HG03571 (cell line): Measurements from ENCODE around the gene NFKB1.
A peak's percentile ranks its signal among the peaks of the same experiment; 100 is the strongest.
"Not testable (repeated sequence)": the region's sequence is repeated elsewhere in the genome, so short reads cannot be mapped to it uniquely, and the experiment has no call there.

ENCODE experiments used
- ATAC-seq: cut with Tn5 transposase; IDR thresholded peaks from one replicate; pipeline ENCODE4 v1.9.1; 2021; ENCODE audit not compliant: unreplicated experiment

NFKB1 gene, protein sequence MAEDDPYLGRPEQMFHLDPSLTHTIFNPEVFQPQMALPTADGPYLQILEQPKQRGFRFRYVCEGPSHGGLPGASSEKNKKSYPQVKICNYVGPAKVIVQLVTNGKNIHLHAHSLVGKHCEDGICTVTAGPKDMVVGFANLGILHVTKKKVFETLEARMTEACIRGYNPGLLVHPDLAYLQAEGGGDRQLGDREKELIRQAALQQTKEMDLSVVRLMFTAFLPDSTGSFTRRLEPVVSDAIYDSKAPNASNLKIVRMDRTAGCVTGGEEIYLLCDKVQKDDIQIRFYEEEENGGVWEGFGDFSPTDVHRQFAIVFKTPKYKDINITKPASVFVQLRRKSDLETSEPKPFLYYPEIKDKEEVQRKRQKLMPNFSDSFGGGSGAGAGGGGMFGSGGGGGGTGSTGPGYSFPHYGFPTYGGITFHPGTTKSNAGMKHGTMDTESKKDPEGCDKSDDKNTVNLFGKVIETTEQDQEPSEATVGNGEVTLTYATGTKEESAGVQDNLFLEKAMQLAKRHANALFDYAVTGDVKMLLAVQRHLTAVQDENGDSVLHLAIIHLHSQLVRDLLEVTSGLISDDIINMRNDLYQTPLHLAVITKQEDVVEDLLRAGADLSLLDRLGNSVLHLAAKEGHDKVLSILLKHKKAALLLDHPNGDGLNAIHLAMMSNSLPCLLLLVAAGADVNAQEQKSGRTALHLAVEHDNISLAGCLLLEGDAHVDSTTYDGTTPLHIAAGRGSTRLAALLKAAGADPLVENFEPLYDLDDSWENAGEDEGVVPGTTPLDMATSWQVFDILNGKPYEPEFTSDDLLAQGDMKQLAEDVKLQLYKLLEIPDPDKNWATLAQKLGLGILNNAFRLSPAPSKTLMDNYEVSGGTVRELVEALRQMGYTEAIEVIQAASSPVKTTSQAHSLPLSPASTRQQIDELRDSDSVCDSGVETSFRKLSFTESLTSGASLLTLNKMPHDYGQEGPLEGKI

DNA sequence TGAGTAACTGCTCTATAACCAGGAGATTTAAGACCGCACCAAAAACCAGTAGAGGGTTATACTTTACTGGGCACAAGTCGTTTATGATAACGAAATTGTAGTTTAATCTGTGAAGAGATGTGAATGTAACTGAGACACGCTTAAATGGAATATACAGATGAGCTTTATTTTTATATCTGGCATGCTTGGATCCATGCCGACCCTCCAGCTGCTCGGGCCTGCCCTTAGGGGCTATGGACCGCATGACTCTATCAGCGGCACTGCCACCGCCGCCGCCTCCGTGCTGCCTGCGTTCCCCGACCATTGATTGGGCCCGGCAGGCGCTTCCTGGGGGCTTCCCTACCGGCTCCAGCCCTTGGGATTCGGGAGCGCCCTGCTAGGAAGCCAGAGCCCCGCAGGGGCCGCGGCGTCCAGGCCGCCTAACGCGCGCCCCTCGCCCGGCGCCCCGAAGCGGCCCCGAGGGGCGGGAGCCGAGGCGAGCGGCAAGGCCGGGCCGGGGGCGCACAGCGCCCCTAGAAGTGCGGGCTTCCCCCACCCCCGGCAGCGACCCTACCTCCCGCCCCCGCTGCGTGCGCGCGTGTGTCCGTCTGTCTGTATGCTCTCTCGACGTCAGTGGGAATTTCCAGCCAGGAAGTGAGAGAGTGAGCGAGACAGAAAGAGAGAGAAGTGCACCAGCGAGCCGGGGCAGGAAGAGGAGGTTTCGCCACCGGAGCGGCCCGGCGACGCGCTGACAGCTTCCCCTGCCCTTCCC is at the start of gene NFKB1:
NFKB1 (plus strand) TSS at position 664 of the 751 bp plus-strand sequence. CDS start 24,160 bp downstream, outside the sequence.
- peak; percentile 56 for ATAC-seq

DNA sequence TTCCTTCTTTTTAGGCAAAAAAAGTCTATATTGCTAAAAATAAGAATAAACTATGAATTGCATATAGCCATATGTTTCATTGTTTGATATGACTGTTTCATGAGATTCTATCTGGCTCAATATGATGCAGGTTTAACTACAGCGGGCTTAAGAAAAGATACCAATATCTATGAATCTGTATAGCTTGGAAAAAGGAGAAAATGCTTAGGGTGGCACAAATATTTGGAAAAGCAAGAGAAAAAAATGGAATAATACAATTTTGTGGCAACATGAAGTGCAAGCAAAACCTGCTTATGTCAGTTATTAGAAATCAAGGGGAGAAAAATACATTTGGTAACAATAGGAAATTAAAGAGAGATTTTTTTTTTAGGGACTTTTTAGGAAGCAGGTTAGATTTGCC is 48.3 kb upstream of the NFKB1 start:
- ATAC-seq, result no peak

DNA sequence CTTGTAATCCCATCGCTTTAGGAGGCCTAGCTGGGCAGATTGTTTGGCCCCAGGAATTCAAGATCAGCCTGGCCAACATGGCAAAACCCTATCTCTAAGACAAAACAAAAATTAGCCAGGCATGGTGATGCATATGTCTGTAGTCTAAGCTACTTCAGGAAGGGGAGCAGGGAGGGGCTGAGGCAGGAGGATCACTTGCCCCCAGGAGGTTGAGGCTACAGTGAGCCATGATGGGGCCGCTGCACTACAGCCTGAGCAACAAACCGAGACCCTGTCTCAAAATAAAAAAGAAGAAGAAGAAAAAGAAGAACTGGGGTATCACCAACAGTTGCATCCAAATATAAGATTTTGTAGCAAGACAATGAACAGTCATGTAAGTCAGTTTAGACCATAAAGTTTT is 47.3 kb upstream of the NFKB1 start:
- ATAC-seq, result no peak

DNA sequence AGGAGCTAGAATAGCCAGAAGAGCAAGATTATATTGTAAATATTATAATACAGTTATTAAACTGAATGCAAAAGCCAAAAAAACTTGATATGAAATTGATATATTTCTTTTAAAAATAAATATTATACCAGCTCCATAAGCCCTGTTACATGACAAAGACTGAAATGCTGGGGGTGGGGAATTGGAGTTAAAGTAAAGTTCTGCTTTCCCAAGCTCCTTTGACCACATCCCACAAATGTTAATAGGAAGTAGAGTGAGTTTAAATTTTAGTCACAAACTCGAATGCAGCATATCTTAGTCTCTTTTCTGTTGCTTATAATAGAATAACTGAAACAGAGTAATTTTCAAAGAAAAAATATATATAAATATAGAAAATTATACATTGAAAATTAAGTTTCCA is 46.9 kb upstream of the NFKB1 start:
- ATAC-seq, result no peak

DNA sequence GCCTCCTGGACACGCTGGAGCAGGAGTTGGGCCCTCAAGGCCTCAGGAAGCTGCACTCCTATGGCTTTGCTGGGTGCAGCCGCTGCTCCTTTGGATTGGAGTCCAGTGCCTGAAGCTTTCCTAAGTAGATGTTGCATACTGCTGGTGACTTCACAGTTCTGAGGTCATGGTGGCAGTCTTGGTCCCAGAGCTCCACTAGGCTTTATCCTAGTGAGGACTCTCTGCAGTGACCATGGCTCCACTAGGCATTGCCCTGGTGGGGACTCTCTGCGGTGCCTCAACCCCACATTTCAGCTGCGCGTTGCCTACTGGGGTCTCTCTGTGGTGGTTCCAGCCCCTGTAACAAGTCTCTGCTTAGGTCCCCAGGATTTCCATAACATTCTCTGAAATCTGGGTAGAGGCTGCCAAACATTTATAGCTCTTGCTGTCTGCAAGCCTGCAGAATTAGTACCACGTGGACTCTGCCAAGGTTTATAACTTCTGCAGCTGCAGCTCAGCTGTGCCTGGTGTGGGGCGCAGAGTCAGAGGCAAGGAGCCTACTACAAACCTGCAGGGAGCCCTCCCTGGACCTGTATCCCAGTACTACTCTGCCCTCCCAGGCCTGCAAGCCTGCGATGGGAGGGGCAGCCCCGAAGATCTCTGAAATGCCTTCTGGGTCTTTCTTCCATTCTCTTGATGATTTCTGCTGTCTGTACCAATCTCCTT is 46.0 kb upstream of the NFKB1 start:
- ATAC-seq, result no peak

DNA sequence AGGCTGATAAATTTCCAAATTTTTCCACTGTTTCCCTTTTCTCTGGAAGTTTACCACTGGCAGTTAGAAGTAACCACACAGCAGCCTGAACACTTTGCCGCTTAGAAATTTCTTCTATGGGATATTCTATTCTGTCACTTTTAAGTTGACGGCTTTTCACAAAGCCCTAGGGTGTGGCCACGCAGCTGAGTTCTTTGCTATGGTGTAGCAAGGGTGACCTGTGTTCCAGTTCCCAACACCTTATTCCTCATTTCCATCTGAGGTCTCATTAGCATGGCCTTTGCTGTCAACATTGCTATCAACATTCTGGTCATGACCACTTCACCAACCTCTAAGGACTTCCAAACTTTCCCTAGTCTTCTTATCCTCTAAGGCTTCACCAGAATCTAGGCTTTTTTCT is 45.4 kb upstream of the NFKB1 start:
- ATAC-seq, result no peak

DNA sequence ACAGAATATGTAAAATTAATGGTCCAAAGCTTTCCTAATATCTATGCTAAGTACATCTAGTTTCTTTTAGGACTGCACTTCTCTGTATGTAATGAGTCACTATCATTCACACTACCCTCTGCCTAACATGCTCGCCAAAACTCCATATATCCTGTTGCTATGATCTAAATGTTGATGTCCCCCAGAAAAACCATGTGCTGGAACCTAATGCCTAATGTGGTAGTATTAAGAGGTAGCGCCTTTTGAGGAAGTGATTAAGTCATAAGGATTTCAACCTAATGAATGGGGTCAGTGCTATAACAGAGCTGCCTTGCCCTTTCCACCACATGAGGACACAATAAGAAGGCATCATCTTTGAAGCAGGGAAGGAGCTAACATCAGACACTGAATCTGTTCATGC is 34.9 kb upstream of the NFKB1 start:
- ATAC-seq, result no peak

DNA sequence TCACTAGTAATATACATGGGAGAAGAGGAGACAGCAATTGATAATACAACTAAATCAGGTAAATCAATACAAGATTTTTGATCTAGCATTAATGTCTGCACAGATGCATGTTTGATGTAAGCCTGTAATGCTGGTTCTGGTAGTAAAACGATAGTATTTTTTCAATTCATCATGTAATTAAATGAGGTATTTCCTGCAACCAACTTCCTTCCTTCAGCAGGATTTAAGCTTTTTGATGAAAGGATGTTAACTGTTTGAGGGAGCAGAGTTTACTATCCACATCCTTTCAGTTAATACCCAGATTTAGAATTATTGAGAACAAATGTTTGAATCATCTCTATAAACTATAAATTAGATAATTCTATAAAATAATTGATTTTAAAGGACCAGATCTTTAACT is 31.4 kb upstream of the NFKB1 start:
- no peak for ATAC-seq

DNA sequence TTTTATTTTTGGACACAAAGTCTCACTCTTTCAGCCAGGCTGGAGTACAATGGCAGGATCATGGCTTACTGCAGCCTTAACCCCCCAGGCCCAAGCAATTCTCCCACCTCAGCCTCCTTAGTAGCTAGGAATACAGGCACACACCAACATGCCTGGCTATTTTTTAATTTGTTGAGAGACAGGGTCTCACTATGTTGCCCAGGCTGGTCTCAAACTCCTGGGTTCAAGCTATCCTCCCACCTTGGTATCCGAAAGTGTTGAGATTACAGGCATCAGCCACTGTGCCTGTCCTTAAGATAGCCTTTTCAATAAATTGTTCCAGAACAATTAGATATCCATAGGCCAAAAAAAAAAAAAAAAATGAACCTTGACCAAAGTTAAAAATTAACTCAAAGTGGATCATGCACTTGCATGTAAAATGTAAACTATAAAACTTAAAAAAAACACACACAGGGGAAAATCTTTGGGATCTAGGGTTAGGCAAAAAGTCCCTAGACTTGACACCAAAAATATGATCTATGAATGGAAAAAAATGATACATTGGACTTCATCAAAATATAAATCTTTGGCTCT is 28.6 kb upstream of the NFKB1 start:
- no peak for ATAC-seq

DNA sequence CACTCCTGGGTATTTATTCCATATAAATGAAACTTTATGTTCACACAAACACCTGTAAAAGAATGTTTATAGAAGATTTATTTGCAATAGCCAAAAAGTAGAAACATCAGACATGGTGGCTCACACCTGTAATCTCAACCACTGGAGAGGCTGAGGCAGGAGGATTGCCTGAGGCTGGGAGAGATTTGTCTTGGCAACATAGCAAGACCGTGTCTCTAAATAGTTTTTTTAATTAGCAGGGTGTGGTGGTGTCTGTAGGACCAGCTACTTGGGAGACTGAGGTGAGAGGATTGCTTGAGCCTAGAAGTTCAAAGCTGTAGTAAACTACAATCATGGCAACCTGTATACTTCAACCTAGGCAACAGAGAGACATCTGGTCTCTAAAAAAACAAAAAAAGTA is 27.7 kb upstream of the NFKB1 start:
- no peak for ATAC-seq

DNA sequence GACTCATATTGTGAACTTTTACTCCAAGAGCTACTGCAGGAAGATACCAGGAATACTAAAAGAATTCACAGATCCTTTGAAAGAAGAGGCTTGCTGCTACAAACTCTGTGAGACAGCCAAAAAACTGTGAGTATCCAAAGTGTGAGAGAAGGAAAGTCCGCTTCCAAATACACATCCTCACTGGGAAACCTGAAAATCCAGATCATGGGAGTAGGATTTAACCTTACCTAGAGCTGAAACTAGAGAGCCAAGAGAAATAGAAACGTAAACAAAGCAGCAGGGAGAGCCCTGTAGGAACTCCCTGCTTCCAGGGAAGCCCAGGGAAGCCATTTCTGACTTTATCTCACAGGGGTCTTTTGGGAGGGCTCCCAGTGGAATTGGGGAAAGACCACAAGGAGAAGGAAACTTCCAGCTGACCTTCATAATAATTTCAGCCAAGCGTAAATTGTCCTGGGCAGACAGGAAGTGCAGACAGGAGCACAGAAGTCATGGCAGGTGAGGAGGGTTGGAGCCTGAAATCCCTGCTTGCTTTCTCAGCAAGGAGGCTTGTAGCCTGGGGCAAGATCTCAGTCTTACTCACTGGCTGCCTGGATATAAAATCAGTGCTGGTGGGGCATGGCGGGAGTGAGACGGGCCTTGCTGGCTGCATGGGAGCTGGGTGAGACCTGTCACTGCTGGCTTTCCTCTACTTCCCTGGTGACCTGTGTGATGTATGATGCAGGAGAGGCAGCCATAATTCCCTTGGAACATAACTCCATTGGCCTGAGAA is 26.2 kb upstream of the NFKB1 start:
- ATAC-seq, result no peak

DNA sequence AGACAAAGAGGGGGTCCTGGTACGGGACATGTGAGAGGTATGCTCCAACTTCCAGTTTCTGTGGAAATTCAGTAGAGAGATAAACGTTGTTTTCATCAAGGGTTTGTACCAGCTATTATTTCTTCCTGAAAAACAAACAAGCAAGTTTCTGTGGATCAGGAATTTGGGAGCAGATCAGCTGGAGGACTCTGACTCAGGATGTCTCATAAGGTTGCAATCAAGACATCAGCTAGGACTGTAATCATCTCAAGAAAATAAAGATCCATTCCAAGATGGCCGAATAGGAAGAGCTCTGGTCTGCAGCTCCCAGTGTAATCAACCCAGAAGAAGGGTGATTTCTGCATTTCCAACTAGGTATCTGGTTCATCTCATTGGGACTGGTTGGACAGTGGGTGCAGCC is 23.5 kb upstream of the NFKB1 start:
- ATAC-seq, result no peak

DNA sequence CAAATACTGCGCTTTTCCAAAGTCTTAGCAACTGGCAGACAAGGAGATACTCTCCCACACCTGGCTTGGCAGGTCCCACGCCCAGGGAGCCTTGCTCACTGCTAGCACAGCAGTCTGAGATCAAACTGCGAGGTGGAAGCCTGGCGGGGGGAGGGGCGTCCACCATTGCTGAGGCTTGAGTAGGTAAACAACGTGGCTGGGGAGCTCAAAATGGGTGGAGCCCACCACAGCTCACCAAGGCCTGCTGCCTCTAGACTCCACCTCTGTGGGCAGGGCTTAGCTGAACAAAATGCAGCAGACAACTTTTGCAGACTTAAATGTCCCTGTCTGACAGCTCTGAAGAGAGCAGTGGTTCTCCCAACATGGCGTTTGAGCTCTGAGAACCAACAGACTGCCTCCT is 23.0 kb upstream of the NFKB1 start:
- ATAC-seq, result no peak

DNA sequence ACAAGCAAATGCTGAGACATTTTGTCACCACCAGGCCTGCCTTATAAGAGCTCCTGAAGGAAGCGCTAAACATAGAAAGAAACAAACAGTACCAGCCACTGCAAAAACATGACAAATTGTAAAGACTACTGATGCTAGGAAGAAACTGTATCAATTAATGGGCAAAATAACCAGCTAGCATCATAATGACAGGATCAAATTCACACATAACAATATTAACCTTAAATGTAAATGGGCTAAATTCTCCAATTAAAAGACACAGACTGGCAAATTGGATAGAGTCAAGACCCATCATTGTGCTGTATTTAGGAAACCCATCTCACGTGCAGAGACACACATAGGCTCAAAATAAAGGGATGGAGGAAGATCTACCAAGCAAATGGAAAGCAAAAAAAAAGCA is 21.3 kb upstream of the NFKB1 start:
- not testable (repeated sequence) for ATAC-seq

DNA sequence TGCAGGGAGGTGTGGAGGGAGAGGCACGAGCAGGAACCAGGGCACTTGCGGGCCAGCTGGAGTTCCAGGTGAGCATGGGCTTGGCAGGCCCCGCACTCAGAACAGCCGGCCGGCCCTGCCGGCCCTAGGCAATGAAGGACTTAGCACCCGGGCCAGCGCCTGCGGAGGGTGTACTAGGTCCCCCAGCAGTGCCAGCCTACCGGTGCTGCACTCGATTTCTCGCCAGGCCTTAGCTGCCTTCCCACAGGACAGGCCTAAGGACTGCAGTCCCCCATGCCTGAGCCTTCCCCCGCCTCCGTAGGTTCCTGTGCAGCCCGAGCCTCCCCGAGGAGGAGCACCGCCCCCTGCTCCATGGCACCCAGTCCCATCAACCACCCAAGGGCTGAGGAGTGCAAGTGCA is 18.0 kb upstream of the NFKB1 start:
- ATAC-seq, result no peak

DNA sequence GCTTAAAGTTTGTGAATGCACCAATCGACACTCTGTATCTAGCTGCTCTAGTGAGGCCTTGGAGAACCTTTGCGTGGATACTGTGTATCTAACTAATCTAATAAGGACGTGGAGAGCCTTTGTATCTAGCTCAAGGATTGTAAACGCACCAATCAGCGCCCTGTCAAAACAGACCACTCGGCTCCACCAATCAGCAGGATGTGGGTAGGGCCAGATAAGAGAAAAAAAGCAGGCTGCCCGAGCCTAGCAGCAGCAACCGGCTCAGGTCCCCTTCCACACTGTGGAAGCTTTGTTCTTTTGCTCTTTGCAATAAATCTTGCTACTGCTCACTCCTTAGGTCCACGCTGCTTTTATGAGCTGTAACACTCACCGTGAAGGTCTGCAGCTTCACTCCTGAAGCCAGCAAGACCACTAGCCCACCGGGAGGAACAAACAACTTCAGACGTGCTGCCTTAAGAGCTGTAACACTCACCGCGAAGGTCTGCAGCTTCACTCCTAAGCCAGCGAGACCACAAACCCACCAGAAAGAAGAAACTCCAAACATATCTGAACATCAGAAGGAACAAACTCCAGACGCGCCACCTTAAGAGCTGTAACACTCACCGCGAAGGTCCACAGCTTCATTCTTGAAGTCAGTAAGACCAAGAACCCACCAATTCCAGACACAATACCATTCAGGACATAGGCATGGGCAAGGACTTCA is 17.0 kb upstream of the NFKB1 start:
- not testable (repeated sequence) for ATAC-seq

DNA sequence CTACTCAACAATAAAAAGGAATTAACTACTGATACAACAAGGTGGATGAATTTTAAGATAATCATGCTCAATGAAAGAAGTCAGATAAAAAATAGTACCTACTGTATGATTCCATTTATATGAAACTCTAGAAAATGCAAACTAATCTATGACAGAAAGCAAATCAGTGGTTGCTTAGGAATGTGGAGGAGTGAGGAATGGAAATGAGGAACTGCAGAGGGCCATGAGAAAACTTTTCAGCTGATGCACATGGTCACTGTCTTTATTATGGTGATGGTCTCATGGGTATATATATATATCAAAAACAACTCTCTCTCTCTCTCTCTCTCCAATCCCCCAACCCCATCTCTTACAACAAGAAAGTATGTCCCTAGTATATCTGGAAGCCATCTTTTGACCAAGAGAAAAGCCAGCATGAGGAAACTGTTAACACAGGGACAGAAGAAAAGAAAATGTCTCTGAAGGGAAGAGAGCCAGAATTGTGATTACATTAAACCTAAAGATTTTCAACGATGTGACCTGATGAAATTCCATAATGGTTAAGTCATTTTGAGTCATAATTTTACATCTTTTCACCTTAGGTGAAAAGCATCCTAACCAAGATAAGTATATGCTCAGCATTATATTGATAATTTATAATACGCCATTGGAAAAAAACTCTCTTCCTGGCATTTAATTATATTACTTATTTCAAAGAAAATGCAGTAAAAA is 8.5 kb upstream of the NFKB1 start:
- ATAC-seq, result no peak

DNA sequence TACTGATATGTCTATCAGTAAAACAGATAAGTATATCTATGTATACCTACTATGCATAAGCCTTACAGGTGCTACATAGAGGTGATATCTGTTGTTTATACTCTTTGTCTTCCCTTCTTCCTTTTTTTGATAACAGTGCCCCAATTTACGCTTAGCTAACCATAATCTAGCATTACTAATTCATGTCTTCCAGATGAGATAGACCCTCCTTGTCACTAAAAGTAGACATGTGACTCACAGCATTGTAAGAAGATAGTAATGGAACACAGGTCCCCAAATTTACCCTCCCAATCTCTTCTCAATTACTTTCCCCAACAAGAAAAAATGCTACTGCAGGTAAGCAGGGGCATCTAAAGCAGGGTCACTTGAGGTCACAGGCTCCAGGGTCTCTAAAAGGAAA is 7.9 kb upstream of the NFKB1 start:
- ATAC-seq, result no peak
